HG03280 (cell line): ENCODE measurements around the gene NAXD.
"Not testable (repeated sequence)": the region's sequence is repeated elsewhere in the genome, so short reads cannot be mapped to it uniquely, and the experiment has no call there.

Source experiments
- ATAC-seq: cut with Tn5 transposase; IDR thresholded peaks from one replicate; pipeline ENCODE4 v1.9.1; 2021; ENCODE audit warnings: mild to moderate bottlenecking, moderate library complexity; ENCODE audit not compliant: unreplicated experiment

The NAXD gene

GRCh38 chr13:110593430-110594130 lies 21.8 kb upstream of the NAXD start:
- ATAC-seq = peak; percentile 84

- ATAC-seq = no peak
These were observed 18.2 kb upstream of the NAXD start for GRCh38 chr13:110597041-110597689.

GRCh38 chr13:110600261-110600819 lies 15.0 kb upstream of the NAXD start:
- no peak for ATAC-seq

- ATAC-seq = no peak
These were observed 14.4 kb upstream of the NAXD start for GRCh38 chr13:110600980-110601379.

GRCh38 chr13:110605132-110605531 lies 10.2 kb upstream of the NAXD start:
- ATAC-seq = no peak

GRCh38 chr13:110606281-110606680 lies 9.1 kb upstream of the NAXD start:
- not testable (repeated sequence) for ATAC-seq

- no peak for ATAC-seq
These were observed 7.6 kb upstream of the NAXD start for GRCh38 chr13:110607675-110608224.

GRCh38 chr13:110610955-110611595 lies 4.3 kb upstream of the NAXD start:
- ATAC-seq = peak; percentile 49

GRCh38 chr13:110615005-110615321 lies 382 bp upstream of the NAXD start:
- no peak for ATAC-seq

GRCh38 chr13:110616103-110617101 lies 1.1 kb downstream of the NAXD start:
- ATAC-seq = peak; percentile 36

GRCh38 chr13:110617321-110618072 lies 2.2 kb downstream of the NAXD start:
- ATAC-seq = no peak

GRCh38 chr13:110618167-110618566 lies 2.8 kb downstream of the NAXD start:
- no peak for ATAC-seq

- ATAC-seq = no peak
These were observed 3.4 kb downstream of the NAXD start for GRCh38 chr13:110618780-110619179.

GRCh38 chr13:110620596-110620995 lies 5.3 kb downstream of the NAXD start:
- ATAC-seq = no peak

GRCh38 chr13:110624766-110625756 lies 9.7 kb downstream of the NAXD start:
- no peak for ATAC-seq

- no peak for ATAC-seq
These were observed 10.5 kb downstream of the NAXD start for GRCh38 chr13:110625771-110626321.

- ATAC-seq = no peak
These were observed 11.2 kb downstream of the NAXD start for GRCh38 chr13:110626521-110626920.

GRCh38 chr13:110627351-110627750 lies 12.0 kb downstream of the NAXD start:
- no peak for ATAC-seq
